ENCODE measurements around the gene IL16.

- TF ChIP-seq CTCF (IDR thresholded peaks at IDR 0.05; ENCODE audit: low read depth, low read length, missing input control) (no peak), JUND (IDR thresholded peaks at IDR 0.05) (no peak), REST (IDR thresholded peaks at IDR 0.05) (no peak), SP1 (IDR thresholded peaks at IDR 0.05) (no peak)
These were observed 12.5 kb upstream of the IL16 start for GRCh38 chr15:81184188-81184587.

Data from liver (tissue), 3 donors.